H9 (cell line): ENCODE data around the gene FHIT. TPM values are rescaled to one million over a fixed set of nuclear protein-coding genes. Genes with fewer than 3 reads are reported as not detected.

ENCODE experiments used
- DNase-seq: peaks from one replicate; pipeline ENCODE4 v3.0.0-alpha.2; 2017
- H2AFZ ChIP-seq: one replicate; pipeline ENCODE4 v1.6.1; 2013; ENCODE audit warnings: mild to moderate bottlenecking, low read length, control low read depth, moderate library complexity
- H2AK5ac ChIP-seq: 2 replicates; pipeline ENCODE4 v1.6.1; 2013; ENCODE audit warnings: low read length, control low read depth, mixed read lengths; ENCODE audit not compliant: insufficient read length
- H2BK120ac ChIP-seq: one replicate; pipeline ENCODE4 v1.6.1; 2013; ENCODE audit warnings: low read depth, mild to moderate bottlenecking, low read length, control low read depth, inconsistent platforms; ENCODE audit not compliant: poor library complexity, severe bottlenecking
- H2BK12ac ChIP-seq: 2 replicates; pipeline ENCODE4 v1.6.1; 2013; ENCODE audit warnings: low read length, control low read depth, mixed read lengths, low read depth; ENCODE audit not compliant: insufficient read length
- H2BK15ac ChIP-seq: 2 replicates; pipeline ENCODE4 v1.6.1; 2013; ENCODE audit warnings: low read depth, low read length, control low read depth
- H2BK20ac ChIP-seq: one replicate; pipeline ENCODE4 v1.6.1; 2013; ENCODE audit warnings: low read depth, mild to moderate bottlenecking, low read length, control low read depth, inconsistent platforms; ENCODE audit not compliant: poor library complexity, severe bottlenecking
- H2BK5ac ChIP-seq: 2 replicates; pipeline ENCODE4 v1.6.1; 2013; ENCODE audit warnings: low read length, control low read depth, mixed read lengths; ENCODE audit not compliant: insufficient read length
- H3K14ac ChIP-seq: 2 replicates; pipeline ENCODE4 v1.6.1; 2013; ENCODE audit warnings: low read length, control low read depth; ENCODE audit not compliant: insufficient read depth
- H3K18ac ChIP-seq: 2 replicates; pipeline ENCODE4 v1.6.1; 2013; ENCODE audit warnings: low read depth, mild to moderate bottlenecking, mixed read lengths, low read length, control low read depth; ENCODE audit not compliant: insufficient read length
- H3K23ac ChIP-seq: 2 replicates; pipeline ENCODE4 v1.6.1; 2013; ENCODE audit warnings: low read length, control low read depth, mixed read lengths, low read depth; ENCODE audit not compliant: insufficient read length
- H3K23me2 ChIP-seq: 2 replicates; pipeline ENCODE4 v1.6.1; 2013; ENCODE audit warnings: low read depth, mild to moderate bottlenecking, mixed read lengths, low read length, control low read depth; ENCODE audit not compliant: insufficient read length, poor library complexity, severe bottlenecking
- H3K27ac ChIP-seq: 2 replicates; pipeline ENCODE4 v1.5.1; 2013; ENCODE audit warnings: low read length, control low read depth, mixed read lengths, low read depth; ENCODE audit not compliant: insufficient read length
- H3K27me3 ChIP-seq: 2 replicates; pipeline ENCODE4 v1.6.1; 2013; ENCODE audit warnings: low read length, control low read depth, inconsistent platforms; ENCODE audit not compliant: insufficient read depth
- H3K4ac ChIP-seq: 2 replicates; pipeline ENCODE4 v1.6.1; 2013; ENCODE audit warnings: low read depth, mild to moderate bottlenecking, control low read depth, inconsistent platforms, low read length, moderate library complexity
- H3K4me1 ChIP-seq: 2 replicates; pipeline ENCODE4 v1.6.1; 2013; ENCODE audit warnings: low read length, control low read depth, inconsistent platforms; ENCODE audit not compliant: insufficient read depth
- H3K4me2 ChIP-seq: 2 replicates; pipeline ENCODE4 v1.6.1; 2013; ENCODE audit warnings: low read length, control low read depth, mixed read lengths; ENCODE audit not compliant: insufficient read length, insufficient read depth
- H3K56ac ChIP-seq: 2 replicates; pipeline ENCODE4 v1.6.1; 2013; ENCODE audit warnings: low read depth, mild to moderate bottlenecking, mixed read lengths, low read length, control low read depth; ENCODE audit not compliant: insufficient read length
- H3K79me1 ChIP-seq: 2 replicates; pipeline ENCODE4 v1.6.1; 2013; ENCODE audit warnings: low read depth, mild to moderate bottlenecking, moderate library complexity, low read length, control low read depth, inconsistent platforms; ENCODE audit not compliant: insufficient read depth, poor library complexity, severe bottlenecking
- H3K79me2 ChIP-seq: 2 replicates; pipeline ENCODE4 v1.6.1; 2013; ENCODE audit warnings: low read length, control low read depth, inconsistent platforms; ENCODE audit not compliant: insufficient read depth
- H3K9ac ChIP-seq: 2 replicates; pipeline ENCODE4 v1.6.1; 2013; ENCODE audit warnings: low read length, control low read depth, mixed read lengths; ENCODE audit not compliant: insufficient read length; ENCODE audit errors: extremely low read depth
- H3K9me3 ChIP-seq: one replicate; pipeline ENCODE4 v1.6.1; 2013; ENCODE audit warnings: low read depth, low read length, inconsistent platforms; ENCODE audit not compliant: control insufficient read depth
- H3T11ph ChIP-seq: one replicate; pipeline ENCODE4 v1.6.1; 2013; ENCODE audit warnings: mild to moderate bottlenecking, low read length, control low read depth, inconsistent platforms
- H4K20me1 ChIP-seq: one replicate; pipeline ENCODE4 v1.6.1; 2013; ENCODE audit not compliant: control insufficient read depth, insufficient read length, insufficient read depth
- H4K5ac ChIP-seq: 2 replicates; pipeline ENCODE4 v1.6.1; 2013; ENCODE audit warnings: low read depth, mild to moderate bottlenecking, mixed read lengths, low read length, control low read depth; ENCODE audit not compliant: insufficient read length
- H4K8ac ChIP-seq: replicated peaks from 2 replicates; pipeline ENCODE4 v1.6.1; 2013; ENCODE audit warnings: low read length, control low read depth, mixed read lengths, low read depth; ENCODE audit not compliant: insufficient read length
- H4K91ac ChIP-seq: 2 replicates; pipeline ENCODE4 v1.6.1; 2013; ENCODE audit warnings: low read depth, mild to moderate bottlenecking, moderate library complexity, mixed read lengths, low read length, control low read depth; ENCODE audit not compliant: insufficient read length
- H3K27ac Mint-ChIP-seq, 3 experiments: 2 replicates in 2 of 3; 3 replicates in 1 of 3; pipeline ENCODE4 v1.8.0; 2020 to 2021; ENCODE audit warnings: mixed read lengths in 3 of 3, mild to moderate bottlenecking in 1 of 3, moderate library complexity in 1 of 3
- H3K27me3 Mint-ChIP-seq: 2 replicates; pipeline ENCODE4 v1.8.0; 2021; ENCODE audit warnings: low read depth, mild to moderate bottlenecking, moderate library complexity, mixed read lengths
- H3K36me3 Mint-ChIP-seq, 3 experiments: 2 replicates in 2 of 3; 3 replicates in 1 of 3; pipeline ENCODE4 v1.8.0; 2020 to 2021; ENCODE audit warnings: low read depth in 3 of 3, mixed read lengths in 3 of 3; ENCODE audit not compliant: insufficient read depth in 1 of 3
- H3K4me1 Mint-ChIP-seq, 2 experiments: 2 replicates each; pipeline ENCODE4 v1.8.0; 2020; ENCODE audit warnings: mixed read lengths in 2 of 2
- H3K4me3 Mint-ChIP-seq, 2 experiments: 2 replicates in 1 of 2; 3 replicates in 1 of 2; pipeline ENCODE4 v1.8.0; 2020 to 2021; ENCODE audit warnings: mild to moderate bottlenecking in 2 of 2, mixed read lengths in 2 of 2, moderate library complexity in 1 of 2
- H3K9me3 Mint-ChIP-seq, 2 experiments: 2 replicates in 1 of 2; 3 replicates in 1 of 2; pipeline ENCODE4 v1.8.0; 2020; ENCODE audit warnings: mild to moderate bottlenecking in 2 of 2, mixed read lengths in 2 of 2, moderate library complexity in 1 of 2
- CTCF ChIP-seq: fragments of 200-600 bp; sonication (generic); conservative IDR thresholded peaks from 3 replicates; pipeline ENCODE4 v1.8.0; 2021; ENCODE audit warnings: antibody characterized with exemption, mild to moderate bottlenecking
- WGBS: extraction: QIAGEN DNeasy Blood & Tissue Kit; methylation state at CpG from one replicate; pipeline ENCODE4 v1.1.7; 2013; ENCODE audit warnings: missing lambda C conversion rate, low lambda C conversion rate, mixed read lengths; ENCODE audit not compliant: insufficient read length; ENCODE audit errors: extremely low coverage; 5-methylcytosine and 5-hydroxymethylcytosine counted together
- total RNA-seq: library from RNA; stranded (reverse); gene quantifications from 2 replicates; pipeline ENCODE4 v1.2.1, GENCODE V29; 2021

The FHIT gene
- total RNA-seq, 1 experiment from 2014 or later: 3.0 TPM

- Histone ChIP-seq H2BK5ac (no peak overlapping the region), H3K9ac (no peak overlapping the region), H2BK120ac (no peak overlapping the region), H3K79me2 (no peaks in the 10 kb centered on the region), H3K9me3 (no peaks in the 10 kb centered on the region), H3K18ac (no peak overlapping the region), H3K14ac (no peak overlapping the region), H4K8ac (no peak overlapping the region), H3K27me3 (no peaks in the 10 kb centered on the region), H3K23me2 (no peaks in the 10 kb centered on the region), H4K5ac (no peak overlapping the region), H2BK12ac (no peak overlapping the region), H2BK15ac (no peak overlapping the region), H2BK20ac (no peak overlapping the region), H4K20me1 (no peaks in the 10 kb centered on the region), H4K91ac (no peak overlapping the region), H3K4ac (no peak overlapping the region), H3K27ac (no peak overlapping the region), H2AFZ (no peak overlapping the region), H2AK5ac (no peak overlapping the region), H3K79me1 (no peaks in the 10 kb centered on the region), H3K56ac (no peak overlapping the region), H3K23ac (no peak overlapping the region), H3K4me2 (no peak overlapping the region), H3K4me1 (no peaks in the 10 kb centered on the region), H3T11ph (no peak overlapping the region)
- H3K4me3 Mint-ChIP-seq: no peak overlapping the region
- H3K4me1 Mint-ChIP-seq: peaks cover 5% of the 10 kb centered on the region in 2 experiments; a peak in 3 of 4 replicates
- TF ChIP-seq CTCF: no peak
- H3K9me3 Mint-ChIP-seq: no peaks in the 10 kb centered on the region; a peak in 1 of 5 replicates
- no CpG with 5 or more reads among the region's 2 CpGs for WGBS
- H3K36me3 Mint-ChIP-seq: no peaks in the 10 kb centered on the region
- H3K27ac Mint-ChIP-seq: no peak overlapping the region
- DNase-seq: no peak
- peaks cover 2% of the 10 kb centered on the region; the same call in 1 of the 2 replicates for H3K27me3 Mint-ChIP-seq
Observed at GRCh38 chr3:61060411-61060861, 190.8 kb downstream of the FHIT start.
